ENCODE measurements around the gene BTBD6.

The BTBD6 gene

DNA sequence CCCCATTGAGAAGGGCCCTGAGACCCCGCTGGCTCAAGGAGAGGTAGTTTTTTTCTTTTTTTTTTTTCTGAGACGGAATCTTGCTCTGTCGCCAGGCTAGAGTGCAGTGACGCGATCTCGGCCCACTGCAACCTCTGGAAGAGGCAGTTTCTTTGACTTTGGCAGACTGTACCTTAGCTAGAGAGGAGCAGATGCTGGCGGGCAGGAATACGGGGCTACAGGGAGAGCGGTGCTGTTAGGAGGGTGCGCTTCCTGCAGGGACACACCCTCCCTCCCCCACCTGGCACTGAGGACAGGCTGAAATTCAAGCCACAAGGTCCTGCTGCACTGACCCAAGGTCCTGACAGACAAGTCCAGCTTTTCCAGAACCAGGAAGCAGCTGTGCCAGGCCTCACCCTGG, 35.0 kb upstream of the BTBD6 start:
- H3K9me3 ChIP-seq (ENCODE audit: control insufficient read depth, low read length) = no peaks in the 10 kb centered on the region
- no peaks in the 10 kb centered on the region for H3K4me1 ChIP-seq (ENCODE audit: control insufficient read depth, insufficient read depth, low read length)
- H3K4me3 ChIP-seq (ENCODE audit: low read length) = no peak overlapping the region
- H3K9ac ChIP-seq (ENCODE audit: low read length) = no peak overlapping the region
- no peaks in the 10 kb centered on the region for H3K27me3 ChIP-seq (ENCODE audit: control insufficient read depth, insufficient read depth, low read length)
- H3K36me3 ChIP-seq (ENCODE audit: control insufficient read depth, insufficient read depth, low read length) = no peaks in the 10 kb centered on the region

- Histone ChIP-seq H3K4me3 (ENCODE audit: low read length) (no peak overlapping the region), H3K36me3 (ENCODE audit: control insufficient read depth, insufficient read depth, low read length) (no peaks in the 10 kb centered on the region), H3K9me3 (ENCODE audit: control insufficient read depth, low read length) (no peaks in the 10 kb centered on the region), H3K9ac (ENCODE audit: low read length) (no peak overlapping the region), H3K4me1 (ENCODE audit: control insufficient read depth, insufficient read depth, low read length) (no peaks in the 10 kb centered on the region), H3K27me3 (ENCODE audit: control insufficient read depth, insufficient read depth, low read length) (no peaks in the 10 kb centered on the region)
Measured at GRCh38 chr14:105214324-105214915, 33.9 kb upstream of the BTBD6 start.

DNA sequence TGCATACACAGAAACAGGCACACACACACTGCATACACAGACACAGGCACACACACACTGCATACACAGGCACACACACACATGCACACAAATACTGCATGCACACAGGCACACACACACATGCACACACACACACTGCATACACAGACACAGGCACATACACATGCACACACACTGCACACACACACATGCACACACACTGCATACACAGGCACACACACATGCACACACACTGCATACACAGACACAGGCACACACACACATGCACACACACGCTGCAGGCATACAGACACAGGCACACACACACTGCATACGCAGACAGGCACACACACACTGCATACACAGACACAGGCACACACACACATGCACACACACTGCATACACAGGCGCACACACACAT, 32.7 kb upstream of the BTBD6 start:
- no peaks in the 10 kb centered on the region for H3K36me3 ChIP-seq (ENCODE audit: control insufficient read depth, insufficient read depth, low read length)

DNA sequence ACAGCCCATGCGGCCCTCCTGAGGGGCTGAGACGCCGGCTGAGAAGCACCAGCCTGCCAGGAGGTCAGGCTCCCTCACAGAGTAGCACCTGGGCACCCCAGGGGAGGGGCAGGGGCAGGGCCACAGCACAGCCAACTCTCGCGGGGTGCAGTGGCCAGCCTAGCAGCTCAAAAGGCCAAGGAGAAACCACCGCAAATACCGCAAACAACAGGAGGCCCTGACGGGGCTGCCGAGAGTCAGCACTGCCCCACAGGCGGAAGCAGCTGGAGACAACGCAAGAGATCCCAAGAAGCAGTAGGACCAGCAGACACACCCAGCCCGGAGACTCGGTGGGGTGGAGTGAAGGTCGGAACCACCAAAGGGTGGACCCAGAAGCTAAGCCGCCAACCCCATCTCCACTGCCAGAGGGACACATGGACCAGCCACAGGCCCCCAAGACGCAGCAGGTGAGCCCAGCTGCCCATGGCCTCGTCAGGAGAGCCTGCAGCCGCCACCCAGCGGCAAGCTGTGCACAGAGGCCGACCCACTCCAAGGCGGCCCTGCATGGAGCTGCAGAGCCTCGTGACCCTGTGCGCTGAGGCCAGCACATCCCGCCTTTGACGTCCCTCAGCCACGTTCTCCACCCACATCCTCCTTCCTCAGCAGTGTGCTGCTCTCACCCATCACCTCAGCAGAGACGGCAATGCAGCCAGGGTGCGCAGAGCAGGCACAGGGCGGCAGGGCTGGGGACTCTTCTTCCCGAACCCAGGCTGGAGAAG, 31.7 kb upstream of the BTBD6 start:
- H3K27me3 ChIP-seq (ENCODE audit: control insufficient read depth, insufficient read depth, low read length) = no peaks in the 10 kb centered on the region

More for the DNA sequence above, 32.7 kb upstream of the BTBD6 start:
- H3K4me1 ChIP-seq (ENCODE audit: control insufficient read depth, insufficient read depth, low read length) = no peaks in the 10 kb centered on the region
- no peak overlapping the region for H3K9ac ChIP-seq (ENCODE audit: low read length)
- no peaks in the 10 kb centered on the region for H3K9me3 ChIP-seq (ENCODE audit: control insufficient read depth, low read length)
- H3K27me3 ChIP-seq (ENCODE audit: control insufficient read depth, insufficient read depth, low read length) = no peaks in the 10 kb centered on the region
- no peak overlapping the region for H3K4me3 ChIP-seq (ENCODE audit: low read length)

GRCh38 chr14:105217774-105218173, 30.6 kb upstream of the BTBD6 start:
- no peaks in the 10 kb centered on the region for H3K27me3 ChIP-seq (ENCODE audit: control insufficient read depth, insufficient read depth, low read length)
- H3K36me3 ChIP-seq (ENCODE audit: control insufficient read depth, insufficient read depth, low read length) = no peaks in the 10 kb centered on the region
- H3K9ac ChIP-seq (ENCODE audit: low read length) = no peak overlapping the region
- H3K4me1 ChIP-seq (ENCODE audit: control insufficient read depth, insufficient read depth, low read length) = no peaks in the 10 kb centered on the region
- no peak overlapping the region for H3K4me3 ChIP-seq (ENCODE audit: low read length)
- H3K9me3 ChIP-seq (ENCODE audit: control insufficient read depth, low read length) = no peaks in the 10 kb centered on the region

More for the DNA sequence above, 31.7 kb upstream of the BTBD6 start:
- Histone ChIP-seq H3K9ac (ENCODE audit: low read length) (no peak overlapping the region), H3K36me3 (ENCODE audit: control insufficient read depth, insufficient read depth, low read length) (no peaks in the 10 kb centered on the region), H3K9me3 (ENCODE audit: control insufficient read depth, low read length) (no peaks in the 10 kb centered on the region), H3K4me1 (ENCODE audit: control insufficient read depth, insufficient read depth, low read length) (no peaks in the 10 kb centered on the region), H3K4me3 (ENCODE audit: low read length) (no peak overlapping the region)

DNA sequence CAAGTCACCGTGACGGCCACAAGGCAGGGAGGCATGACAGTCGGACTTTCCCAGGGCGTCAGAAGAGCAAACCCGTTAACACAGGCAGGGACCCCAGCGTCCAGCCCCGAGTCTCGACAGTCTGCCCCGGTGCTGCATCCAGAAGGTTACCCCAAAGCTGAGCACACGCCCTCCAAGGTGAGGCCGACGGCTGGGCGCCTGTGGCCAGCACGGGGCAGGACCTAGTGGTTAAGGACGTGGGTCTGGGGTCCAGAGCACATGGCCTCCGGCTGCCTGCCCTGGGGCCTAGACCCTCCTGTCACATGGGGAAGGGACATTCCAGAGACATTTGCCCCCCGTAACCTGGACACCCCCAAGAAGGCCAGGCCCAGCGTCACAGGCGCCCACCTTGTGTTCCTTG, 29.7 kb upstream of the BTBD6 start:
- Histone ChIP-seq H3K9me3 (ENCODE audit: control insufficient read depth, low read length) (no peaks in the 10 kb centered on the region), H3K9ac (ENCODE audit: low read length) (no peak overlapping the region), H3K36me3 (ENCODE audit: control insufficient read depth, insufficient read depth, low read length) (no peaks in the 10 kb centered on the region), H3K4me3 (ENCODE audit: low read length) (no peak overlapping the region), H3K4me1 (ENCODE audit: control insufficient read depth, insufficient read depth, low read length) (no peaks in the 10 kb centered on the region), H3K27me3 (ENCODE audit: control insufficient read depth, insufficient read depth, low read length) (no peaks in the 10 kb centered on the region)

GRCh38 chr14:105219043-105219612, 29.2 kb upstream of the BTBD6 start:
- Histone ChIP-seq H3K36me3 (ENCODE audit: control insufficient read depth, insufficient read depth, low read length) (no peaks in the 10 kb centered on the region), H3K9ac (ENCODE audit: low read length) (no peak overlapping the region), H3K4me3 (ENCODE audit: low read length) (no peak overlapping the region), H3K9me3 (ENCODE audit: control insufficient read depth, low read length) (no peaks in the 10 kb centered on the region), H3K4me1 (ENCODE audit: control insufficient read depth, insufficient read depth, low read length) (no peaks in the 10 kb centered on the region), H3K27me3 (ENCODE audit: control insufficient read depth, insufficient read depth, low read length) (no peaks in the 10 kb centered on the region)

- no peaks in the 10 kb centered on the region for H3K4me1 ChIP-seq (ENCODE audit: control insufficient read depth, insufficient read depth, low read length)
- H3K4me3 ChIP-seq (ENCODE audit: low read length) = no peak overlapping the region
- H3K9ac ChIP-seq (ENCODE audit: low read length) = no peak overlapping the region
- no peaks in the 10 kb centered on the region for H3K27me3 ChIP-seq (ENCODE audit: control insufficient read depth, insufficient read depth, low read length)
- no peaks in the 10 kb centered on the region for H3K9me3 ChIP-seq (ENCODE audit: control insufficient read depth, low read length)
- H3K36me3 ChIP-seq (ENCODE audit: control insufficient read depth, insufficient read depth, low read length) = no peaks in the 10 kb centered on the region
Measured at GRCh38 chr14:105219753-105220152, 28.6 kb upstream of the BTBD6 start.

DNA sequence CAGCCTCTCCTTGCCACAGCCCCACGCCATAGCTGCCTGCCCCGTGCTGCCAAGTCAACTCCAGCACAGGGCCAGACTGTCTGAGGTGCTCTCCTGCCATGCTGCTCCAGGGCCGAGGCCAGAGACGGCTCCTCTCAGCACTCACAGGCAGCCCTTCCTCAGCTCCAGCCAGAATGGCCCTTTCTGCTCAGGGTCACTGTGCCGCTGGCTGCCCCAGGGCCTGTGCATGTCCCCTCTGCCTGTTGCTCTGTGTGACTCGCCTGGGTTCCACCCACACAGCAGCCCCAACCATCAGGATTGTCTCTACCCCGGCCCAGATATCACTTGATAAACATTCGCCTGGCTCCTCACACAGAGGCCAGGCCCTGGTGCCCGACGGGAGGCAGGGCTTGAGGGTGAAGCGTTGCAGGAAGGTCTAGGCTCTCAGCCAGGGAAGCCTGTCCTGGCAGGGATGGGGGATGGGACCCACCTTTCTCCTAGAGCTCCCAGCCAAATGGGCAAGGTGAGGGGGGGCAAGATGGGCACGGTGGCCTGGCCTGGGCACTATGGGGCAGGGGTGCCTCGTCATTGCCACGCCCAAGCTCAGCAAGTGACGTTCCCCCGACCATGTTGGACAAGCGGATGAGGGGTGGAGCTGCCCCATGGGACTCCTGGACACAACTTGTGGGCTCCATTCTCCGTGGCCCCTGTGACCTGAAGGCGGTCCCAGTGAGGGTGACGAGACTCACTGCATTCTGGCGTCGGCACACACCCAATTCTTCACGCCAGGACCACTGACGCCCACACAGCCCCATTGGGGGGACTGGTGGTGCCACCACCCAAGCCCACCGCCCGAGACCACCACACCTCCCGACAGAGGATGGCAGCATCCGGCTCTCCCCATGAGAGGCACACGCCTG, 27.4 kb upstream of the BTBD6 start:
- H3K27me3 ChIP-seq (ENCODE audit: control insufficient read depth, insufficient read depth, low read length) = no peaks in the 10 kb centered on the region
- H3K9ac ChIP-seq (ENCODE audit: low read length) = no peak overlapping the region
- H3K4me1 ChIP-seq (ENCODE audit: control insufficient read depth, insufficient read depth, low read length) = no peaks in the 10 kb centered on the region
- H3K36me3 ChIP-seq (ENCODE audit: control insufficient read depth, insufficient read depth, low read length) = no peaks in the 10 kb centered on the region
- H3K4me3 ChIP-seq (ENCODE audit: low read length) = no peak overlapping the region
- H3K9me3 ChIP-seq (ENCODE audit: control insufficient read depth, low read length) = no peaks in the 10 kb centered on the region

- no peaks in the 10 kb centered on the region for H3K36me3 ChIP-seq (ENCODE audit: control insufficient read depth, insufficient read depth, low read length)
- H3K27me3 ChIP-seq (ENCODE audit: control insufficient read depth, insufficient read depth, low read length) = no peaks in the 10 kb centered on the region
- H3K9ac ChIP-seq (ENCODE audit: low read length) = no peak overlapping the region
- no peak overlapping the region for H3K4me3 ChIP-seq (ENCODE audit: low read length)
- no peaks in the 10 kb centered on the region for H3K9me3 ChIP-seq (ENCODE audit: control insufficient read depth, low read length)
- no peaks in the 10 kb centered on the region for H3K4me1 ChIP-seq (ENCODE audit: control insufficient read depth, insufficient read depth, low read length)
Measured at GRCh38 chr14:105221598-105222178, 26.6 kb upstream of the BTBD6 start.

DNA sequence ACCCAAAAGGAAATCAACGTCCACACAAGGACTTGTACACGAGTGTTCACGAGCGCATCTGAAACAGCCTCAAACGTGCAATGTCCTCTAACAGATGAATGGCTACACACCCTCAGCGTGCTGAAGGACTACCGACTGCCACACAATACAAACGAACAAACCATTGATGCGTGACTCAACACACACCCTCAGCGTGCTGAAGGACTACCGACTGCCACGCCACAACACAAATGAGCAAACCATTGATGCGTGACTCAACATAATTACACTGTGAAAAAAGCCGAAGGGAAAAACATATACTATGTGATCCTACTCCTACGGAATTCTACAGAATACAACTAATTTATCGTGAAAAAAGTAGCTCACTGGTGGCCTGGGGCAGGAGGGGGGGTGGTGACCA, 25.1 kb upstream of the BTBD6 start:
- Histone ChIP-seq H3K36me3 (ENCODE audit: control insufficient read depth, insufficient read depth, low read length) (no peaks in the 10 kb centered on the region), H3K27me3 (ENCODE audit: control insufficient read depth, insufficient read depth, low read length) (no peaks in the 10 kb centered on the region), H3K4me3 (ENCODE audit: low read length) (no peak overlapping the region), H3K4me1 (ENCODE audit: control insufficient read depth, insufficient read depth, low read length) (no peaks in the 10 kb centered on the region), H3K9ac (ENCODE audit: low read length) (no peak overlapping the region), H3K9me3 (ENCODE audit: control insufficient read depth, low read length) (no peaks in the 10 kb centered on the region)
